ENCODE measurements around the gene ARHGAP26. TPM values are rescaled to one million over a fixed set of nuclear protein-coding genes. Genes with fewer than 3 reads are reported as not detected.
"Not testable (repeated sequence)": the region's sequence is repeated elsewhere in the genome, so short reads cannot be mapped to it uniquely, and the experiment has no call there.

Gene ARHGAP26
- total and polyA plus RNA-seq, 2 experiments from 2014 or later: 9.5 to 16.8 TPM

- Histone ChIP-seq H3K36me3 (ENCODE audit: insufficient read depth) (no peaks in the 10 kb centered on the region), H3K4me3 (no peak overlapping the region), H3K79me2 (replicated peaks; ENCODE audit: insufficient read depth) (no peaks in the 10 kb centered on the region), H4K20me1 (replicated peaks; ENCODE audit: insufficient read depth) (no peaks in the 10 kb centered on the region), H3F3A (replicated peaks; ENCODE audit: low read depth) (no peaks in the 10 kb centered on the region), H3K27ac (ENCODE audit: low read depth) (no peak overlapping the region), H3K9me2 (ENCODE audit: insufficient read depth) (peaks cover 9% of the 10 kb centered on the region), H3K27me3 (ENCODE audit: insufficient read depth) (no peaks in the 10 kb centered on the region), H2AFZ (no peak overlapping the region), H3K4me1 (ENCODE audit: insufficient read depth) (no peaks in the 10 kb centered on the region), H3K4me2 (no peak overlapping the region)
- Mint-ChIP-seq H3K36me3 (ENCODE audit: low read depth) (no peaks in the 10 kb centered on the region), H3K4me1 (no peaks in the 10 kb centered on the region), H3K27me3 (ENCODE audit: insufficient read depth, low read depth, poor library complexity) (peaks cover 2% of the 10 kb centered on the region), H3K4me3 (no peak overlapping the region), H3K27ac (no peak overlapping the region; the same call in 1 of the 2 replicates), H3K9me3 (no peaks in the 10 kb centered on the region; the same call in 2 of the 3 replicates)
- TF ChIP-seq CTCF (conservative IDR thresholded peaks at IDR 0.05; ENCODE audit: low read depth in 2 of 2) (no peak), STAT1 (IDR thresholded peaks at IDR 0.05; ENCODE audit: unreplicated experiment) (no peak), REST (IDR thresholded peaks at IDR 0.05; ENCODE audit: unreplicated experiment) (no peak), JUNB (IDR thresholded peaks at IDR 0.05; ENCODE audit: unreplicated experiment) (no peak), POLR2AphosphoS5 (IDR thresholded peaks at IDR 0.05; ENCODE audit: low read depth) (no peak), EZH2phosphoT487 (IDR thresholded peaks at IDR 0.05; ENCODE audit: unreplicated experiment) (no peak), NANOG (IDR thresholded peaks at IDR 0.05; ENCODE audit: borderline replicate concordance) (no peak), ZNF331 (CRISPR knock-in tag; IDR thresholded peaks at IDR 0.05; ENCODE audit: low read depth) (no peak)
- ATAC-seq (no peak), DNase-seq (ENCODE audit: low spot score) (no peak)
Measured at GRCh38 chr5:142952229-142952628, 182.1 kb downstream of the ARHGAP26 start.

GRCh38 chr5:142952871-142953270 is 182.7 kb downstream of the ARHGAP26 start:
- not testable (repeated sequence) for H3K27me3 ChIP-seq (ENCODE audit: insufficient read depth); H4K20me1 ChIP-seq (replicated peaks; ENCODE audit: insufficient read depth); H3K9me2 ChIP-seq (ENCODE audit: insufficient read depth); DNase-seq (ENCODE audit: low spot score); ATAC-seq; H3K4me3 Mint-ChIP-seq; H3K27me3 Mint-ChIP-seq (ENCODE audit: insufficient read depth, low read depth, poor library complexity); H3K9me3 Mint-ChIP-seq; H3K79me2 ChIP-seq (replicated peaks; ENCODE audit: insufficient read depth); H3K27ac ChIP-seq (ENCODE audit: low read depth); H3F3A ChIP-seq (replicated peaks; ENCODE audit: low read depth); H3K4me2 ChIP-seq; H3K4me3 ChIP-seq; H3K36me3 Mint-ChIP-seq (ENCODE audit: low read depth); H2AFZ ChIP-seq; H3K4me1 ChIP-seq (ENCODE audit: insufficient read depth); H3K27ac Mint-ChIP-seq; H3K4me1 Mint-ChIP-seq; H3K36me3 ChIP-seq (ENCODE audit: insufficient read depth)

Measured in GM23338 (cell line).